SK-N-DZ (cell line): ENCODE data around the gene MYL3. TPM values are rescaled to one million over a fixed set of nuclear protein-coding genes. Genes with fewer than 3 reads are reported as not detected.
"Not testable (repeated sequence)": the region's sequence is repeated elsewhere in the genome, so short reads cannot be mapped to it uniquely, and the experiment has no call there.

Experiments
- DNase-seq: peaks from one replicate; pipeline ENCODE4 v3.0.0-alpha.2; 2015; ENCODE audit warnings: low spot score
- polyA plus RNA-seq, 2 experiments: library from polyadenylated mRNA; depleted of rRNA; stranded (reverse); fragments of >200 nt; gene quantifications; 2 replicates each; pipeline ENCODE4 v1.2.3, GENCODE V29; 2014

Gene MYL3
- polyA plus RNA-seq (2014; cell fraction: cytosol; rRNA removed) = not detected in 2 replicates
- polyA plus RNA-seq (2014; cell fraction: nucleus; rRNA removed) = not detected in 2 replicates

DNA sequence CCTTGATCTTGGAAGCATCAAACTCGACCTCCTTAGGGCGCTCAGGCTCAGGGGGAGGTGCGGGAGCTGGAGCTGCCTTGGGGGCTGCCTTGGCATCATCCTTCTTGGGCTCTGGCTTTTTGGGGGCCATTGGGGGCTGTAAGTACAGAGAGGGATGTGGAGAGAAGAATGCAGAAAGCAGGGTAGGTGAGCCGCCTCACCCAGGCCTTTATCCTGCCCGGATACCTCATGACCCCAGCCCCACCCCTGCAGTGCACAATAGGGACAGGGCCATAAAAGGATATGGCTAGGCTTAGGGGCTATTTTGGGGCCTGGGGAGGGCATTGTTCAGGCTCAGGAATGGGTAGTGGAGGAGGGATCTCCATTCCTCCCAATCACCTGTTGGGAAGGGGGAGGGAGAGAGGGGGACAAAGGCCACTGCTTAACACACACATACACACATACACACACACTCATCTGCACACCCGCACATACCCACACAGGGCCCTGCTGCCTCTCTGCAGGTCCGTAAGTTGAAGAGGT is at the start of gene MYL3:
Gene MYL3 (minus strand): TSS at position 184 of the 522 bp plus-strand sequence. CDS start 54 bp downstream, at position 130.
- no peak for DNase-seq

DNA sequence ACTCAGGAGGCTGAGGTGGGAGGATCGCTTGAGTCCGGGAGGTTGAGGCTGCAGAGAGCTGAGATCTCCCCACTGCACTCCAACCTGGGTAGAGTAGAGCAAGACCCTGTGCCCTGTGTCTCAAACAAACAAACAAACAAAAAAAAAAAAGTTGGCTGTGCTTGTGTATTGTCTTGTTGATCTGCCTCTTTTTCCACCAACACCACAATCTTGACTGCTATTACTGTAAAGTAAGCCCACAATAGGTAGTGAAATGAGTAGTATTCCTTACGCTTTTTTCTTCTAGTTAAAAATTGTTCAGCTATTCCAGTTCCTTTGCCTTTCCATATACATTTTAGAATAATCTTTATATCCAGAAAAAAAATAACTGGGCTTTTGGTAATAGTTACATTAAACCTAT is 49.7 kb upstream of the MYL3 start:
- no peak for DNase-seq

DNA sequence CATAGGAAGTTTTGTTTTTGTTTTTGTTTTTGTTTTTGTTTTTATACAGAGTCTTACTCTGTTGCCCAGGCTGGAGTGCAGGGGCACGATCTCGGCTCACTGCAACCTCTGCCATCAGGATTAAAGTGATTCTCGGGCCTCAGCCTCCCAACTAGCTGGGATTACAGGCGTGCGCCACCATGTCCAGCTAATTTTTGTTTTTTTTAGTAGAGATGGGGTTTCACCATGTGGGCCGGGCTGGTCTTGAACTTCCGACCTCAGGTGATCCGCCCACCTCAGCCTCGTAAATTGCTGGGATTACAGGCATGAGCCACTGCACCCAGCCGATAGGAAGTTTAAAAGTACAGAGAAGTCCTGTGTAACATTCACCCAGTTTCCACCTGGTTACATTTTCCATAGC is 47.7 kb upstream of the MYL3 start:
- DNase-seq = not testable (repeated sequence)

DNA sequence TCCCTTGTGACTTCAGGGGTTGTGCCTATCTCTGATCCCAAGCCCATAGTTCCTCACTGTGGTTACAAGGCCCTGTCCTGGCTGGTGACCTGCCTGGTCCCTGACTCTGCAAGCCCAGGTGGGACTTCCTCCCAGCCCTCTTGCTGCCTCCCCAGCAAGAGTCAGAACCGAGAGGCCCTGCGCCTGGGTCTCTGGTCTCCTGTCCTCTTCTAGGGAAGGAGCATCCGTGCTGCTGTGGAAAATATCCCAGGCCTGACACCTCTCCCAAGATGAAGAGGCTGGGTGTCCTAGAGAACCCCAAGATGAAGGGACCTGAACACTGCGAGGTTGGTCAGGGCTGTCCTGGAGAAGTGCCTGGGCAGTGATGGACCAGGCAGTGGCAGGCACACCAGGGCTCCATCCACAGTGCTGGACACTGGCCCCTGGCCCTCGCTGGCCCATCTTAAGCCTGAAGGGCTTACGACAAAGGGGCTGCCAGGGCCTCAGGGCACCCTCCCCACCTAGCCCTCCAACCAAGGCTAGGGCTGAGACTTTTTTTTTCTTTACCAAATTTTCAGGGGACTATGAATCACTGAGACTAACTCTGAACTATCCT is 47.0 kb upstream of the MYL3 start:
- DNase-seq = no peak

- peak; percentile 84 for DNase-seq
These were observed 46.4 kb upstream of the MYL3 start for GRCh38 chr3:46909535-46910161.

GRCh38 chr3:46908986-46909534 is 45.8 kb upstream of the MYL3 start:
- DNase-seq = no peak

GRCh38 chr3:46908294-46908985 is 45.2 kb upstream of the MYL3 start:
- DNase-seq = no peak

- DNase-seq = no peak
These were observed 44.7 kb upstream of the MYL3 start for GRCh38 chr3:46907960-46908293.

DNA sequence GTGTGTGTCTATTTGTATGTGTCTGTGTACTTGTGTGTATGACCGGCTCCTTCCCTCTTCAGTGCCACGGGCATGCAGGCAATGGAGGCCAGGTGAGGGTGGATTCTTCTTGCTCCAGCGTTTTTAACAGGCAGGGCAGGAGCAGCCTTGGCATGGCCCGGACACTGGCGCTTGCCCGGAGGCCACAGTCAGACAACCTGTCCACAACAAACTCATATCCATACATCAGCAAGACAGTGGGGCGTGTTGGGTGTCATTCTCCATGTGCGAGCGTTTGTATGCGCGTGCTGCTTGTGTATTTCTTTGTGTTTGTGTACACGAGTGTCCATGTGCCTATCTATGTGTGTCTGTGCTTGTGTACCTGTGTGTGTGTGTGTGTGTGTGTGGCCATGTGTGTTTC is 44.0 kb upstream of the MYL3 start:
- no peak for DNase-seq

- no peak for DNase-seq
These were observed 43.3 kb upstream of the MYL3 start for GRCh38 chr3:46906471-46907058.

DNA sequence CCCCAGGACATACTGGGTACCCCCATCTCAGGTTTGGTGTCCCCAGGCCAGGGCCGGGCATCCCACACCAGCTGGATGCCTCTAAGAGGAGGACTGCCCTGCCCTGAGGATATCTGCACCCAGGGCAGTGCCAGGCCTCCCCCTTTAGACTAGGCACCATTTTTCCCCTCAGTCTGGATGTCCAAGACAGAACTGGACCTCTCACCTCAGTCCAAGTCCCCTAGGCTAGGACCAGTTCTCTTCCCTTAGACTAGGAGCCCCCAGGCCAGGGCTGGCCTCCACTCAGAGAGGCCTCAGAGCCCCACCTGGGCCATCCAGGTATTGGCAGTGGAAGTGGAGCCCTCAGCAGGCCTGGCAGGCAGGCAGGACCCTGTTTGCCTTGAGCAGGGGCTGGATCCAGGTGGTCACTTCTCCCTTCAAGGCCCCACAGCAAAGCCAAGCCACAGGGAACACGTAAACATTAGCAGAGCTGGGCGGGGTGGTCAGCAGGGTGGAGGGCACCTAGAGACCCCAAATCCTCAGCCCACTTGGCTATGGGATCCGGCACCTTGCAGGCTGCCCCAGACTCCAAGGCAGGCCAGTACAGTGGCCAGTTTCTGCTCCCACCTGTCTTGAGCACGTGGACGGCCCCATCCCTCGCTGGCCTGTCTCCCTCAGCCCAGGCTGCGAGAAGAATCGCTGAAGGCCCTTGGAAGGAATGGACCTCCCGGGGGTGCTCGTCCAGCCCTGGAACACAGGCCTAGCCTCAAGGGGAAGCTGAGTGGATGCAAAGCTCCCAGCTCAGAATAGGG is 42.6 kb upstream of the MYL3 start:
- DNase-seq = no peak

GRCh38 chr3:46905213-46905560 is 41.9 kb upstream of the MYL3 start:
- DNase-seq = no peak

- DNase-seq = no peak
These were observed 41.3 kb upstream of the MYL3 start for GRCh38 chr3:46904303-46905212.

DNA sequence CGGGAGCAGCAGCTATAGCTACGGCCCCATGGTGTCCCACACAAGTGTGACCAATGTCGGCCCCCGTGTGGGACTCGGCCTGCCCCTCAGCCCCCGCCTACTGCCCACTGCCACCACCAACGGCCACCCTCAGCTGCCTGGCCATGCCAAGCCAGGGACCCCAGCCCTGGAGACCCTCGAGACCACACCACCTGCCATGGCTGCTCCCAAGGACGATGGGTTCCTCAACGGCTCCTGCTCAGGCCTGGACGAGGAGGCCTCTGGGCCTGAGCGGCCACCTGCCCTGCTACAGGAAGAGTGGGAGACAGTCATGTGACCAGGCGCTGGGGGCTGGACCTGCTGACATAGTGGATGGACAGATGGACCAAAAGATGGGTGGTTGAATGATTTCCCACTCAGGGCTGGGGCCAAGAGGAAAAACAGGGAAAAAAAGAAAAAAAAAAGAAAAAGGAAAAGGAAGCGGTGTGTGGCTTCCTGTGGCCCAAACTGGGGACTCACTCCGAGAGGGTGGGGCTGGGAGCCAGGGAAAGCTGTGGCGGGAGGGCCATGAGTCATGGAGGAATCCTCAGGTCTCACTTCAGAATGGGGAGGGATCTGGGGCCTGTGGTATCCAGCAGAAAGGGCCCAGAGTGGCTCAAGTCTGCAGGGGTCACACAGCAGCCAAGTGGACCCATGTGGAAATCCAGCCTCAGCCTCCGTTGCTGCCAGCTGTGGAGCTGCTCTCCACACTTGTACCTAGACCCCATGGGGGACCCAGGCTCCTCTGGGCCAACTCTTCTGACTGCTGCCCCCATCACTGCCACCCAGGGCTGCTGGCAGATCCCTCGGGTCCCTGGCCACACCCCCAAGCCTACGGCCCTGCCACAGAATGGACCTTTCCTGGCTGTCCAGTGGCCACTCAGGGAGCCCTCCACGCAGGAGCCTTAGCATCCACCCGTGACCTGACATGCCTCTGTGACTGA is 40.4 kb upstream of the MYL3 start:
- no peak for DNase-seq

DNA sequence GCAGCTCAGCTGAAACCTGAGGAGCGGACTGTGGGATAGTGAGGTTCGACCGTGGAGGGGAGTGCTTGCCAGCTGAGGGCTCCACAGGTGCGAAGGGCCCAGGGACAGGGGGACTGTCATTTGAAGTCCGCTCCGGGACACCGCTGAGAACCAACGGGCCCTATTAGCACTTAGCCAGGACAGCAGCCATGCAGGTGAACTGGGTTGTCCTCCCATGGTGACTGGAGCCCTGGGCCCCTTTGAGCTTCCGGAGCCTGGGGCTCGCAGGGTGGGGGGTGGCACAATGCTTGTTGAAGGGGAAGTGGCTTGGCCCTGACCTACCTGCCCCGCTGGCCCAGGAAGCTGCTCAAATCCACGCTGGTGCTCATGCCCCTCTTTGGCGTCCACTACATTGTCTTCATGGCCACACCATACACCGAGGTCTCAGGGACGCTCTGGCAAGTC is 39.0 kb upstream of the MYL3 start:
- DNase-seq = no peak

DNA sequence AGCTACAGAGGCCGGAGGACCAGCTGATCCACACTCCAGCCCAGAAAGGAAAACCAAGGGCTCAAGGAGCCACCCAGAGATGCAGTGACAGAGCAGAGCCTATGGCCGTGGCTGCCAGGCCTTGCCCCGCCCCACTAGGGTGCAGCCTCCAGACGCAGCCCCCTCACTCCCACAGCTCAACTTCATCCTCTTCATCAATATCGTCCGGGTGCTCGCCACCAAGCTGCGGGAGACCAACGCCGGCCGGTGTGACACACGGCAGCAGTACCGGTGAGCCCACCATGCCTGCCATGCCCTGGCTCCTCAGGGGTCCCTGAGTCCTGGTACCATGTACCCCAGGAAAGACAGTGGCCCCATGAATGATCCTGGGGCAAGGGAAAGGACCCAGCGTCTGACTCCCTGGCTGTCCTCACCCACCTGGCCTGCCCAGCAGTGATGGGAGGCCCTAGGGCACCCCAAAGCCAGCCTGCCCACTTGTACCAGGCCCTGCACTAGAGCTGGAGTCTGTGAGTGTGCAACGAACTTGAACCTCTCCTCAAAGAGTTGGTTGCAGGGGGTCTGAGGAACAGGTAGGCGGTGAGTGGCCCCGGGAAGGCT is 38.4 kb upstream of the MYL3 start:
- DNase-seq = no peak

- no peak for DNase-seq
These were observed 37.8 kb upstream of the MYL3 start for GRCh38 chr3:46901061-46901460.

DNA sequence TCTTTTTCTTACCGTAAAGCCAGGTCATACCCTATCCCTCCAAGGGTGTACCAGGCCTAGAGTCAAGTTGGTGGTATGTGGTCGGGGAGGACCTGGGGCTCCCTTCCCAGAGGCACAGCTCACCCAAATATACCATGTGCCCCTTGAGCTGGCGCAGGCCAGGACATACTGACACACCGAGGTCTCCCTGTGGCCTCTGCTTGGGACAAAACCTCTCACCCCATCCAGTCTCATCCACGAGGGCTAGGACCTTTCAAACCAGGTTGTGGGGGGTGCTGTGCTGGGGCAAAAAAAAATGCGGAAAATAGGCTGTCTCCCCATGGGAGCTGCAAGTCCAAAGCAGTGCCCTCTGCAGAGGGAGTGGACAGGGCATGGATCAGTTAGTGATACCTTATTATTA is 37.1 kb upstream of the MYL3 start:
- no peak for DNase-seq

- DNase-seq = peak; percentile 56
These were observed 36.7 kb upstream of the MYL3 start for GRCh38 chr3:46900007-46900292.
